ENCODE results near the gene PROSER2. TPM values are rescaled to one million over a fixed set of nuclear protein-coding genes. Genes with fewer than 3 reads are reported as not detected.

Gene PROSER2
- total RNA-seq, 1 donor from 2014 or later: not detected

- intact Hi-C loops (cut with micrococcal nuclease): loop anchor here (5.0 to 10.0 kb wide), 3 partner anchors 53 to 260 kb away; partner anchors contain the start of genes SEC61A2 and USP6NL
Measured at GRCh38 chr10:11864727-11865126, 41.6 kb downstream of the PROSER2 start.

- intact Hi-C loops (cut with micrococcal nuclease): loop anchor here (10.0 kb wide), 1 partner anchor 259 kb away; the partner anchor contains the start of gene SEC61A2
Measured at GRCh38 chr10:11865561-11865960, 42.4 kb downstream of the PROSER2 start.

GRCh38 chr10:11866199-11866925 is 43.2 kb downstream of the PROSER2 start:
- intact Hi-C loops (cut with micrococcal nuclease): loop anchor here (10.0 kb wide), 1 partner anchor 258 kb away; the partner anchor contains the start of gene SEC61A2

DNA sequence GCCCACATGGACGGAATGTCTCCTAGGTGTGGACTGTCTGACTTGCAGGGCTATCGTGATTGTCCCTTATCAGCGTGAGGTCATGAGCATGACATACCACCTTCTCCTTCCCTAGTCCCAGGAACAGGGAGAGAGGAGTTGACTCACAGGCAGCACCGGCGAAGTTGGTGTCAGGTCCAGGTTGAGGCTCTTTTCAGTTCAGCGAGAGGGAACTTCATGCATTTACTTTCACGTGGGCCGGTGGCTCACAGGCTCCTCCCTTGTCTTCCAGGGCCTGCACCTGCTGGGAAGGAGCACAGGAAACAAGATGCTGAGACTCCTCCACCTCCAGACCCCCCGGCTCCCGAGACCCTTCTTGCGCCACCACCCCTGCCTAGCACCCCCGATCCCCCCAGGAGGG is 46.1 kb downstream of the PROSER2 start:
- intact Hi-C loops (cut with micrococcal nuclease): loop anchor here (10.0 kb wide), 1 partner anchor 256 kb away; the partner anchor contains the start of gene SEC61A2

GRCh38 chr10:11869743-11870460 is 46.7 kb downstream of the PROSER2 start:
- intact Hi-C loops (cut with micrococcal nuclease): loop anchor here (10.0 kb wide), 1 partner anchor 255 kb away; the partner anchor contains the start of gene SEC61A2

- intact Hi-C loops (cut with micrococcal nuclease): no loop called here
Measured at GRCh38 chr10:11870461-11870780, 47.3 kb downstream of the PROSER2 start.

DNA sequence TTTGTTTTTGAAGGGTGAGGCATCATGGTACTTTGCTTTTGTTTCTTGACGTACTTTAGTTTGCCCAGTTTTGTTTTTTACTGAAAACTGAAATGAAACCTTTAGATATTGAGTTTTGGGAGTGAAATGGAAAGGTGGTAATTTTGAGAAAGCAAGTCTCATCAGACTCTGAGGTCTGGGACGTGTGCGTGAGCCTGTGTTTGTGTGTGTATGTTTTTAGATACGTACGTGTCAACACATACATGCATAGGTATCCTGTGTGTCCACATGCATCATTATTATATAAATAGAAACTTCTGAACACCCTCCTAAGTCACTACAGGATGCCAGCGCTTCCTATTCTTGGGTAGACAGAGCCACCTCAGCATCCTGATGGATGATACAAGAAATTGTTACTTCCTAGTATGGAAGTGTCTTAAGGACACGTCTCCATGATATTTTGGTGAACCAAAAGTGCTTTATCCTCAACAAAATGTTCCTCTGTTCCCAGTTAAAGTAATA is 47.8 kb downstream of the PROSER2 start:
- intact Hi-C loops (cut with micrococcal nuclease): loop anchor here (1.0 kb wide), 1 partner anchor 8 kb away; no protein-coding TSS in a partner anchor

GRCh38 chr10:11871466-11871865 is 48.3 kb downstream of the PROSER2 start:
- intact Hi-C loops (cut with micrococcal nuclease): loop anchor here (1.0 kb wide), 1 partner anchor 8 kb away; no protein-coding TSS in a partner anchor

GRCh38 chr10:11874568-11875493 is 51.7 kb downstream of the PROSER2 start:
- intact Hi-C loops (cut with micrococcal nuclease): no loop called here

DNA sequence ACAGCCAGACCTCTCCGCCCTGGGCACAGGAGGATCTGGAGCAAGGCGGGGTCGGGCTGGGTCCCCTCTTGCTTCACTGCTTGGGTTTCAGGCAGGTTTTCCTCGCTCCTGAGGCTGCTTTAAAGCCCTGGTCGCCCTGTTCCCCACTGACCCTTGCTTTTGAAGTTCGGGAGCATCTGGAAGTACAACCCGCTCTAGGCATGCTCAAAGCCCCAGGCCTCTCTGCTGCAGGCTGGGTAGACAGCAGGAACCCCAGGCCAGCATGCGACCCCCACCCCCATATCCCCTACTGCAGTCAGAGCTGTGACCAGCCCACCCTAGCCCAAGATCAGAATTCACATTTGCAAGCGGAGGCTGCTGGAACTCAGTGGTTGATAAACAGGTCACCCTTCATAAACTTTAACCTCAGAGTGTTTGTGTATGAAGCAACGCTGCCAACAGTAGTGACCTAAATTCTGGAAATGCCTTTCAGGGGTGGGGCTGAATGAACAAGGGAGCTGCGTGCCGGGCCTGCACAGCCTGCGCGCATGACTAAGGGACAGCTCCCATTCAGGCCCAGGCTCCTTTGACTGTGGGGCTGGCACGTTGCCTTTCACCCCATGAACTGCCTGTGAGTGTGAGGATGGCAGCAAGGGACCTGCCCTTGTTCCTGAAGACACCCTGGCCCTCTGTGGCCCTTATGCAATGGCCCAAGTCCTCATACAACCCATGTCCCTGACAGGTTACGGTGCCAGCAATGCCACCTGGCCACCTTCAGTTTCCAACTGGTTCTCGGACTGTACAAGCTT is 52.5 kb downstream of the PROSER2 start:
- intact Hi-C loops (cut with micrococcal nuclease): no loop called here

GRCh38 chr10:11876324-11876723 is 53.2 kb downstream of the PROSER2 start:
- intact Hi-C loops (cut with micrococcal nuclease): no loop called here

DNA sequence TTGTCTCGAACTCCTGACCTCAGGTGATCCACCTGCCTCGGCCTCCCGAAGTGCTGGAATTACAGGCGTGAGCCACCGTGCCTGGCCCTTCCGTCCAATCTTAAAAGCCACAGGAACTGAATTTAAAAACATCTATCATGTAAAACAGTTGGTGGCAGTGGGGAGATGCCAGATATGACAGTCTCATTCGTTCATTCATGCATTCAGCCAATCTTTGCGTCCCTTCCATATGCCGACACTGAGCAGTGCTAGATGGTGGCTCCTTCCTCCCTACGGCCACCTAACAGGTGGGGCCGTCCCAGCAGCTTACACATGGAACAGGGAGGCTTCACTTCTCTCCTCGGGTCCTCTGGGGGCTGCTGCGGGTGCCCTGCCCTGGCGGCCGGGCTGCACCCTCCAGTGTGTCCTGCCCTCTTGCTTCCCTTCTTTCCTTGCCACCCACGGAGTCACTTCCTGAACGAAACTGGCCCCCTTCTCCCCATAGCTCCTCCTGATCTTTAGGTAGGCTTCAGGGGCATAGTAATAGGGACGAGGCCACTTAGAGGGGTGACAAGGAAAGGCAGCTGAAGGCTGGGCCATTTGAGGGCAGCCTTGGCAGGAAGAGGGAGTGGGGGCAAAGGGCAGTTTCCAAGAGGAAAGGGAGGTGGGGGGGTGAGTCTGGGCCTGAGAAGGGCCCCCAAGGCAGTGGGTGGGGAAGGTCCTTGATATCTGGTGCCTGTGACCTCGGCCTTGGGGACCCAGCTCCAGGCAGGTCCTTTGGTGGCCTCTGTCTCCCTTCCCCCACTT is 53.8 kb downstream of the PROSER2 start:
- intact Hi-C loops (cut with micrococcal nuclease): no loop called here

GRCh38 chr10:11877591-11877905 is 54.4 kb downstream of the PROSER2 start:
- intact Hi-C loops (cut with micrococcal nuclease): no loop called here

DNA sequence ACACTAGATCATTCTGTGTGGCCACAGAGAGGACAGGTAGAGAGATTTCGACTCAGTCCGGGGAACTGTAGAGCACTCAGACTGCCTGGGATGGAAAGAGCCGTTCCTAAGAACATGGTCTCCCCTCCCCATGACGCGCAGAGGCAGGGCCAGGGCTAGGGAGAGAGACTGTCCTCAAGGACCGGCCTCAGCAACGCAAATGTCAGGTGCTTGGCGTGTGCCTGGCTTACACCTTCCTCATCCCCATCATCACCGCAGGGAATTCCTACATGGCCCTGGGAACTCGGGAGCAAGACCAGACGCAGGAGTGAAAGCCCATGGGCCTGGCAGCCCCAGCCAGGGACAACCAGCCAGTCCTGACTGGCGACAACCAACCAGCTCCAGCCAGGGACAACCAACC is 55.6 kb downstream of the PROSER2 start:
- intact Hi-C loops (cut with micrococcal nuclease): no loop called here

GRCh38 chr10:11879387-11880094 is 56.4 kb downstream of the PROSER2 start:
- intact Hi-C loops (cut with micrococcal nuclease): no loop called here

DNA sequence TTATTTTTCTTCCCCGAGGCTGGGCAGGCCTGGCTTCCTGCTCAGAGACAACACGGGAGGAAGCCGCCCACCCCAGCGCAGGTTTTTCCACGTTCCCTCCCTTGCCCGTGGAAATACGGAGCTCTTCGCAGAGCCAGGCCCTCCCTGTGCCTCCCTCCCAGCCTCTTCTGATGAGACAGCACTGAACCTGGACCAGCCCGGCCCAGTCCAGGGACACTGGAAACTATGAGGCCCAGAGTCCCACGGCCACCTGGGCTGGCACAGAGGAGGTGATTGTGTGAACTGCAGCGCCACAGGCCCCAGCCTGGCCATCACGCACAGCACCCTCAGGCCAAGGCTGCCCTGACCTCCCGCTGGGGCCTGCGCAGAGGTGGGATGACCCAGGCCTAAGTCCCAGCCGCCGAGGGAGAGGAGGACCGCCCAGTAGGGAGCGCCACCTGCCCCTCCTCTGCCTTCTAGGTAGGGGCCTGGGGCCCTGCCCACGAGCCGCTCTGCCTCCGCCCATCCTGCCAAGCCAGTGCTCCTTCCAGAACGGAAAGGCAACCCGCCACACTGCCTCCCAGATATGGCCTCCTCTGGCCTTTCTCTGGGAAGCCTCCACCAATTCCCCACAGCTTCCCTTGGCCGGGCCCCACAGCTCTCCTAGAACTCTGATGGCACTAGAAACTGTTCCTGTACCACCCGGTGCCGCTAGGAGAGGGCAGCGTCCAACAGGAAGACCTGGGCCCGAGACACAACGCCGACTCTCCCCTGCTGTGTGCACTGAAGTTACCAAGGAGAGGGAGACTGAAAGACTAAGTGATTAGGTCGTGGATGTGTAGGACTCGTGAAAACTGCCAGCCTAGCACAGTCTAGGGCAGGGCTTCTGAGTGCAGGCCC is 57.2 kb downstream of the PROSER2 start:
- intact Hi-C loops (cut with micrococcal nuclease): no loop called here

- intact Hi-C loops (cut with micrococcal nuclease): no loop called here
Measured at GRCh38 chr10:11881030-11881476, 57.9 kb downstream of the PROSER2 start.

Measured in T-helper 1 cell treated with Interleukin-12 subunit alpha and Interleukin-12 subunit beta and Interleukin-4 antibody, amounts not matched to agents 30 ng/mL and 1 ng/mL, for 36 hours (primary cell).